ENCODE results near the gene FAM20B. TPM values are rescaled to one million over a fixed set of nuclear protein-coding genes. Genes with fewer than 3 reads are reported as not detected.
A peak's percentile ranks its signal among the peaks of the same experiment; 100 is the strongest.

Gene FAM20B
- total and polyA plus RNA-seq, 2 of the 13 experiments (the other 11 are each of a cell fraction or from before 2014, with no cell fraction given) = 13.8 to 26.9 TPM

GRCh38 chr1:179104611-179105250, 79.0 kb downstream of the FAM20B start (continued):
- TF ChIP-seq, protein P1, sequence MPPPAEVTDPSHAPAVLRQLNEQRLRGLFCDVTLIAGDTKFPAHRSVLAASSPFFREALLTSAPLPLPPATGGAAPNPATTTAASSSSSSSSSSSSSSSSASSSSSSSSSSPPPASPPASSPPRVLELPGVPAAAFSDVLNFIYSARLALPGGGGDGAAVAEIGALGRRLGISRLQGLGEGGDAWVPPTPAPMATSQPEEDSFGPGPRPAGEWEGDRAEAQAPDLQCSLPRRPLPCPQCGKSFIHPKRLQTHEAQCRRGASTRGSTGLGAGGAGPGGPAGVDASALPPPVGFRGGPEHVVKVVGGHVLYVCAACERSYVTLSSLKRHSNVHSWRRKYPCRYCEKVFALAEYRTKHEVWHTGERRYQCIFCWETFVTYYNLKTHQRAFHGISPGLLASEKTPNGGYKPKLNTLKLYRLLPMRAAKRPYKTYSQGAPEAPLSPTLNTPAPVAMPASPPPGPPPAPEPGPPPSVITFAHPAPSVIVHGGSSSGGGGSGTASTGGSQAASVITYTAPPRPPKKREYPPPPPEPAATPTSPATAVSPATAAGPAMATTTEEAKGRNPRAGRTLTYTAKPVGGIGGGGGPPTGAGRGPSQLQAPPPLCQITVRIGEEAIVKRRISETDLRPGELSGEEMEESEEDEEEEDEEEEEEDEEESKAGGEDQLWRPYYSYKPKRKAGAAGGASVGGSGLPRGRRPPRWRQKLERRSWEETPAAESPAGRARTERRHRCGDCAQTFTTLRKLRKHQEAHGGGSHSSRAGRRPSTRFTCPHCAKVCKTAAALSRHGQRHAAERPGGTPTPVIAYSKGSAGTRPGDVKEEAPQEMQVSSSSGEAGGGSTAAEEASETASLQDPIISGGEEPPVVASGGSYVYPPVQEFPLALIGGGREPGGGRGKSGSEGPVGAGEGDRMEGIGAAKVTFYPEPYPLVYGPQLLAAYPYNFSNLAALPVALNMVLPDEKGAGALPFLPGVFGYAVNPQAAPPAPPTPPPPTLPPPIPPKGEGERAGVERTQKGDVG (CRISPR knock-in tag; IDR thresholded peaks at IDR 0.05; ENCODE audit: borderline replicate concordance) = no peak
- TF ChIP-seq ERF (CRISPR knock-in tag; IDR thresholded peaks at IDR 0.05) = peak; percentile 79; the same call in 1 of the 2 replicates
- TF ChIP-seq, protein P2, sequence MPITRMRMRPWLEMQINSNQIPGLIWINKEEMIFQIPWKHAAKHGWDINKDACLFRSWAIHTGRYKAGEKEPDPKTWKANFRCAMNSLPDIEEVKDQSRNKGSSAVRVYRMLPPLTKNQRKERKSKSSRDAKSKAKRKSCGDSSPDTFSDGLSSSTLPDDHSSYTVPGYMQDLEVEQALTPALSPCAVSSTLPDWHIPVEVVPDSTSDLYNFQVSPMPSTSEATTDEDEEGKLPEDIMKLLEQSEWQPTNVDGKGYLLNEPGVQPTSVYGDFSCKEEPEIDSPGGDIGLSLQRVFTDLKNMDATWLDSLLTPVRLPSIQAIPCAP (CRISPR knock-in tag; IDR thresholded peaks at IDR 0.05; ENCODE audit: low read depth) = no peak
- no peak for TF ChIP-seq ADNP (CRISPR knock-in tag; IDR thresholded peaks at IDR 0.05)
- TF ChIP-seq SKI (IDR thresholded peaks at IDR 0.05; ENCODE audit: partially characterized antibody) = no peak
- peak; percentile 84; the same call in 1 of the 2 replicates for TF ChIP-seq HOMEZ (CRISPR knock-in tag; IDR thresholded peaks at IDR 0.05; ENCODE audit: low read depth)
- TF ChIP-seq NFE2L2 (IDR thresholded peaks at IDR 0.05; ENCODE audit: low read length) = no peak
- TF ChIP-seq SRY (CRISPR knock-in tag; IDR thresholded peaks at IDR 0.05) = no peak
- TF ChIP-seq THAP11 (CRISPR knock-in tag; IDR thresholded peaks at IDR 0.05) = peak; percentile 70
- no peak for TF ChIP-seq ZNF562 (CRISPR knock-in tag; IDR thresholded peaks at IDR 0.05; ENCODE audit: borderline replicate concordance)
- no peak for TF ChIP-seq CEBPB (IDR thresholded peaks at IDR 0.05; ENCODE audit: borderline replicate concordance, low read depth, low read length)
- TF ChIP-seq ZSCAN22 (CRISPR knock-in tag; IDR thresholded peaks at IDR 0.05) = no peak
- no peak for TF ChIP-seq MLLT10 (CRISPR knock-in tag; IDR thresholded peaks at IDR 0.05)
- TF ChIP-seq, protein P3, sequence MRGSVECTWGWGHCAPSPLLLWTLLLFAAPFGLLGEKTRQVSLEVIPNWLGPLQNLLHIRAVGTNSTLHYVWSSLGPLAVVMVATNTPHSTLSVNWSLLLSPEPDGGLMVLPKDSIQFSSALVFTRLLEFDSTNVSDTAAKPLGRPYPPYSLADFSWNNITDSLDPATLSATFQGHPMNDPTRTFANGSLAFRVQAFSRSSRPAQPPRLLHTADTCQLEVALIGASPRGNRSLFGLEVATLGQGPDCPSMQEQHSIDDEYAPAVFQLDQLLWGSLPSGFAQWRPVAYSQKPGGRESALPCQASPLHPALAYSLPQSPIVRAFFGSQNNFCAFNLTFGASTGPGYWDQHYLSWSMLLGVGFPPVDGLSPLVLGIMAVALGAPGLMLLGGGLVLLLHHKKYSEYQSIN (CRISPR knock-in tag; IDR thresholded peaks at IDR 0.05; ENCODE audit: borderline replicate concordance) = no peak
- peak; percentile 96 for TF ChIP-seq FOXA3 (CRISPR knock-in tag; IDR thresholded peaks at IDR 0.05)
- TF ChIP-seq ZNF350 (CRISPR knock-in tag; IDR thresholded peaks at IDR 0.05; ENCODE audit: borderline replicate concordance, low read depth) = peak; percentile 55; the same call in 1 of the 2 replicates
- TF ChIP-seq JDP2 (CRISPR knock-in tag; IDR thresholded peaks at IDR 0.05; ENCODE audit: borderline replicate concordance) = no peak
- TF ChIP-seq PPARG (CRISPR knock-in tag; conservative IDR thresholded peaks at IDR 0.05) = peak; percentile 82
- no peak for TF ChIP-seq ZNF207 (IDR thresholded peaks at IDR 0.05; ENCODE audit: borderline replicate concordance)
- no peak for TF ChIP-seq RFX1 (IDR thresholded peaks at IDR 0.05)
- 0 out of 2 replicates have a peak, but pooled peaks have one; percentile 39 for TF ChIP-seq KDM3A (CRISPR knock-in tag; IDR thresholded peaks at IDR 0.05; ENCODE audit: low read depth)
- TF ChIP-seq ZNF605 (CRISPR knock-in tag; IDR thresholded peaks at IDR 0.05) = no peak
- TF ChIP-seq ZNF430 (CRISPR knock-in tag; IDR thresholded peaks at IDR 0.05) = 0 out of 2 replicates have a peak, but pooled peaks have one; percentile 43
- TF ChIP-seq HOXA5 (CRISPR knock-in tag; IDR thresholded peaks at IDR 0.05) = no peak
- no peak for TF ChIP-seq JARID2 (CRISPR knock-in tag; IDR thresholded peaks at IDR 0.05; ENCODE audit: insufficient replicate concordance)
- TF ChIP-seq ZNF138 (CRISPR knock-in tag; IDR thresholded peaks at IDR 0.05; ENCODE audit: low read depth) = no peak
